Ovary (tissue), 9 donors: ENCODE results near the gene HLA-DPA1. TPM values are rescaled to one million over a fixed set of nuclear protein-coding genes. Genes with fewer than 3 reads are reported as not detected.

Experiments used
- DNase-seq, 5 donors: peaks; one replicate each; pipeline ENCODE4 v3.0.0-alpha.2; 2019 to 2020
- H3K27ac ChIP-seq, 2 donors: fragments of 200-600 bp; one replicate each; pipeline versions ENCODE4 v1.5.1 to v1.8.0; 2019 to 2022
- H3K27me3 ChIP-seq: fragments of 200-600 bp; one replicate; pipeline ENCODE4 v1.8.0; 2022
- H3K36me3 ChIP-seq: fragments of 200-600 bp; sonication (generic); one replicate; pipeline ENCODE4 v1.5.1; 2019
- H3K4me1 ChIP-seq: one replicate; pipeline ENCODE4 v1.8.1; 2013; ENCODE audit warnings: mild to moderate bottlenecking, moderate library complexity; ENCODE audit not compliant: insufficient read depth
- H3K4me3 ChIP-seq: fragments of 200-600 bp; sonication (generic); one replicate; pipeline ENCODE4 v1.5.1; 2017
- H3K9me3 ChIP-seq, 2 donors: fragments of 200-600 bp in 1 of 2; sonication (generic) in 1 of 2; one replicate each; pipeline versions ENCODE4 v1.5.1 to v1.8.1; 2013 to 2019; ENCODE audit warnings: mild to moderate bottlenecking in 1 of 2, moderate library complexity in 1 of 2
- EP300 ChIP-seq: sonication (generic); formaldehyde crosslinking; IDR thresholded peaks from one replicate; pipeline ENCODE4 v1.6.1; 2017; ENCODE audit warnings: antibody characterized with exemption
- POLR2A ChIP-seq: fragments of 450-650 bp; IDR thresholded peaks from one replicate; pipeline ENCODE4 v1.6.1; 2017; ENCODE audit warnings: antibody characterized with exemption, mild to moderate bottlenecking, moderate library complexity
- WGBS, 3 donors: extraction: QIAGEN DNeasy Blood & Tissue Kit in 1 of 3; methylation state at CpG; one replicate each; pipeline versions ENCODE4 v1.1.5 to v1.1.7; 2013 to 2017; 5-methylcytosine and 5-hydroxymethylcytosine counted together
- intact Hi-C, 4 donors: fragments of 100-400 bp; cut with DNase I; formaldehyde crosslinking; loops; one replicate each; pipeline versions ENCODE4 v1.11.0 to v1.15.1; 2022 to 2023
- polyA plus RNA-seq, 2 donors: library from polyadenylated mRNA; stranded (reverse); fragments of 200-250 nt in 1 of 2; fragments of 350-450 nt in 1 of 2; fragmentation: Illumina TruSeq in 1 of 2; extraction: RNeasy Lipid Tissue Mini Kit (QIAGEN cat#74804) in 1 of 2; gene quantifications; one replicate each; pipeline ENCODE4 v1.2.3, GENCODE V29; 2013 to 2014
- total RNA-seq, 7 donors: library from RNA; depleted of rRNA in 2 of 7; stranded (reverse); fragments of >200 nt in 2 of 7; fragmentation: NEBNext Ultra II Directional in 3 of 7; extraction: Animal tissue kit (Norgen Biotek cat#: 25700) in 3 of 7; gene quantifications; one replicate each; pipeline versions ENCODE4 v1.1.0 to v1.2.4, GENCODE V29; 2016 to 2023
- TF ChIP-seq, protein P1 (sequence below), 3 donors: fragments of 450-650 bp in 2 of 3; fragments of 200-600 bp in 1 of 3; IDR thresholded peaks; one replicate each; pipeline versions ENCODE4 v1.5.1 to v1.8.0; 2016 to 2022; ENCODE audit warnings: antibody characterized with exemption in 3 of 3, mild to moderate bottlenecking in 1 of 3
- donor health status: DM: no; HTN: no; CAD: no; lungs with moderate emphysema.
- donor health status: DM: no; HTN: no; CAD: no.
- donor health status: Bipolar disorder and iron deficiency.
- donor health status: DM: yes; HTN: yes; CAD: no.
- donor health status: DM: no; HTN: no; CAD: no.
- donor health status: DM: yes; HTN: yes; CAD: no.

HLA-DPA1 gene
- total and polyA plus RNA-seq, 9 donors, result 11.8 to 304 (median 46.8) TPM

DNA sequence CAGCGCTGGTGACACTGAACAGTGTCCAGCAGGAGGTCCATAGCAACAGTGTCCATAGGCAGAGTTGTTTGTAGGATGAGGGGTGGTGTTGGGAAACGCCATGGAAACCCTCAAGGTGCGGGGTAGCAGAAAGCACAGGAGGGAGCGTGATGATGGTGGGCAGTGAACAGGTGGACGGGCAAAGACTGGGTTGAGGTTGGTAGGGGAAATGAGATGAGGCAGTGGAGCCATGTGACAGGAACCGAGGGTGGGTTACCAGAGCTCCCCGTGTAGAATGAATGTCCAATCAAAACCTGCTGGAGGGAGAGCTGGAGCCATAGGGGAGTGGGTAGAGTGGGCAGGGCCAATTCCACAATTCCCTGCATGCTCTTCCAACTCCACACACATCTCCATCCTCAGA lies 40.3 kb upstream of the HLA-DPA1 start:
- H3K36me3 ChIP-seq, result no peaks in the 10 kb centered on the region
- intact Hi-C loops, result no loop called here

DNA sequence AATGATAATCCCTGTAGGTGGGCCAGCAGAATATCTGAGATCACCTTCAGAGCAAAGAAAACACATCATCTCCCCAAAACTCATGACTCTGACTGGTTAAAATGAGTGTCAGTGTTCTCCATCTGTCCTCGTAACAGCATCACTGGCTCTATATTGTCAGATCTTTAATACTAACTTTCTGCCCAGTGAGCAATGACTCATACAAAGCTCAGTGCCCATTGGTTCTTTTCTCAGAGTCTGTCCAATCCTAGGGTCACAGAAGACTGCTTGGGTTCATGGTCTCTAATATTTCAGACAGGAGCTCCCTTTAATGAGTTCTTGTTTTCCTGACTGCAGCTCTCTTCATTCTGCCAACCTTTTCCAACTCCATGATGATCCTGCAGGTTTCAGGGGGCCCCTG lies 38.7 kb upstream of the HLA-DPA1 start:
- Histone ChIP-seq H3K27me3 (no peaks in the 10 kb centered on the region), H3K36me3 (no peaks in the 10 kb centered on the region), H3K27ac (no peak overlapping the region), H3K4me3 (no peak overlapping the region), H3K9me3 (no peaks in the 10 kb centered on the region), H3K4me1 (no peaks in the 10 kb centered on the region)
- intact Hi-C loops, result no loop called here
- no peak for DNase-seq
- WGBS, 3 donors, result 7 to 19% (median 12%) methylated on average over 1 of the region's 1 CpG
- TF ChIP-seq POLR2A (no peak), EP300 (no peak)
- TF ChIP-seq, protein P1, sequence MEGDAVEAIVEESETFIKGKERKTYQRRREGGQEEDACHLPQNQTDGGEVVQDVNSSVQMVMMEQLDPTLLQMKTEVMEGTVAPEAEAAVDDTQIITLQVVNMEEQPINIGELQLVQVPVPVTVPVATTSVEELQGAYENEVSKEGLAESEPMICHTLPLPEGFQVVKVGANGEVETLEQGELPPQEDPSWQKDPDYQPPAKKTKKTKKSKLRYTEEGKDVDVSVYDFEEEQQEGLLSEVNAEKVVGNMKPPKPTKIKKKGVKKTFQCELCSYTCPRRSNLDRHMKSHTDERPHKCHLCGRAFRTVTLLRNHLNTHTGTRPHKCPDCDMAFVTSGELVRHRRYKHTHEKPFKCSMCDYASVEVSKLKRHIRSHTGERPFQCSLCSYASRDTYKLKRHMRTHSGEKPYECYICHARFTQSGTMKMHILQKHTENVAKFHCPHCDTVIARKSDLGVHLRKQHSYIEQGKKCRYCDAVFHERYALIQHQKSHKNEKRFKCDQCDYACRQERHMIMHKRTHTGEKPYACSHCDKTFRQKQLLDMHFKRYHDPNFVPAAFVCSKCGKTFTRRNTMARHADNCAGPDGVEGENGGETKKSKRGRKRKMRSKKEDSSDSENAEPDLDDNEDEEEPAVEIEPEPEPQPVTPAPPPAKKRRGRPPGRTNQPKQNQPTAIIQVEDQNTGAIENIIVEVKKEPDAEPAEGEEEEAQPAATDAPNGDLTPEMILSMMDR (IDR thresholded peaks at IDR 0.05), result no peak

More for the DNA sequence above, 40.3 kb upstream of the HLA-DPA1 start:
- 56 to 68% (median 62%) methylated on average over 7 of the region's 7 CpGs for WGBS, 3 donors
- no peak overlapping the region for H3K4me3 ChIP-seq
- H3K4me1 ChIP-seq, result no peaks in the 10 kb centered on the region
- no peak overlapping the region for H3K27ac ChIP-seq
- no peaks in the 10 kb centered on the region for H3K27me3 ChIP-seq
- DNase-seq, result no peak
- TF ChIP-seq EP300 (no peak), POLR2A (no peak)
- no peaks in the 10 kb centered on the region for H3K9me3 ChIP-seq

DNA sequence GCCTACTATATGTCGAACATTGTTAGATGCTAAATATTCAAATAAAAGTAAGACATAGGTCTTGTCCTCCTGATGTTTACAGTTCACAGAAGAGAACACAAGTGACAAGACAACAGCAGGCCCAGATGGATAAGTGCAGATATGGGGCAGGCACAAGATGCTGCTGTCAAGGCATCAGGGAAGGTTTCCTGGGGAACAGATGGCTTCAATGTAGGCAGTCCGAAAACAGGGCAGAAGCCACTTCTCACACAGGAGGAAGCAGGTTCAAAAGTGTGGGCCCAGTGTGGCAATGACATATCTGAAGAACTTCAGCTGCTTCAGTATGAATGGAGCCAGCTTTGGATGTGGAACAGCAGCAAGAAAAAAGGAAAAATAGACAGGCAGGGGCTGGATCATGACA lies 34.9 kb upstream of the HLA-DPA1 start:
- intact Hi-C loops, result no loop called here
- H3K36me3 ChIP-seq, result no peaks in the 10 kb centered on the region

DNA sequence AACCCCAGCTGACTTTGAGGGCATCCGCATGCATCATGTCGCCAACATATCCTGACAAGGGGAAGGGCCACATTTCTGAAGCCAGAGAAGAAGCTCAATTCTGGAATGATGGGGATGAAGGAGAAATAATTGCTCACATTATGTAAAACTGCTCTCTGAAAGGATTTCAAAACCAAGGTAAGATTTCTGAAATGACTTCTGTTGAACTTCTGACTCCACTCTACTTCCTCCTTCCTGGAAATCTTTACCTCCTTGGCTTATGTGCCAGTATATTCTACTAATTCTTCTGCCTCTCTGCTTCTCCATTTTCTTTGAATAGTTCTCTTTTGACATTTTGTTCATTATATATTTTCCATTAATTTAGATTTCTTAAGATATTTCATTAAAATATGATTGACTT lies 34.2 kb upstream of the HLA-DPA1 start:
- Histone ChIP-seq H3K36me3 (no peaks in the 10 kb centered on the region), H3K4me1 (no peaks in the 10 kb centered on the region), H3K9me3 (no peaks in the 10 kb centered on the region), H3K4me3 (no peak overlapping the region), H3K27ac (no peak overlapping the region), H3K27me3 (no peaks in the 10 kb centered on the region)
- 45 to 91% (median 60%) methylated on average over 2 of the region's 2 CpGs for WGBS, 3 donors
- intact Hi-C loops, result no loop called here
- TF ChIP-seq POLR2A (no peak), EP300 (no peak)
- TF ChIP-seq, protein P1 (IDR thresholded peaks at IDR 0.05), result no peak
- DNase-seq, result no peak

More for the DNA sequence above, 34.9 kb upstream of the HLA-DPA1 start:
- Histone ChIP-seq H3K9me3 (no peaks in the 10 kb centered on the region), H3K27ac (no peak overlapping the region), H3K4me1 (no peaks in the 10 kb centered on the region), H3K27me3 (no peaks in the 10 kb centered on the region), H3K4me3 (no peak overlapping the region)
- no peak for TF ChIP-seq EP300
- TF ChIP-seq, protein P1 (IDR thresholded peaks at IDR 0.05), result no peak
- no peak for TF ChIP-seq POLR2A
- no peak for DNase-seq
- 63 to 80% (median 73%) methylated on average over 2 of the region's 2 CpGs for WGBS, 3 donors

DNA sequence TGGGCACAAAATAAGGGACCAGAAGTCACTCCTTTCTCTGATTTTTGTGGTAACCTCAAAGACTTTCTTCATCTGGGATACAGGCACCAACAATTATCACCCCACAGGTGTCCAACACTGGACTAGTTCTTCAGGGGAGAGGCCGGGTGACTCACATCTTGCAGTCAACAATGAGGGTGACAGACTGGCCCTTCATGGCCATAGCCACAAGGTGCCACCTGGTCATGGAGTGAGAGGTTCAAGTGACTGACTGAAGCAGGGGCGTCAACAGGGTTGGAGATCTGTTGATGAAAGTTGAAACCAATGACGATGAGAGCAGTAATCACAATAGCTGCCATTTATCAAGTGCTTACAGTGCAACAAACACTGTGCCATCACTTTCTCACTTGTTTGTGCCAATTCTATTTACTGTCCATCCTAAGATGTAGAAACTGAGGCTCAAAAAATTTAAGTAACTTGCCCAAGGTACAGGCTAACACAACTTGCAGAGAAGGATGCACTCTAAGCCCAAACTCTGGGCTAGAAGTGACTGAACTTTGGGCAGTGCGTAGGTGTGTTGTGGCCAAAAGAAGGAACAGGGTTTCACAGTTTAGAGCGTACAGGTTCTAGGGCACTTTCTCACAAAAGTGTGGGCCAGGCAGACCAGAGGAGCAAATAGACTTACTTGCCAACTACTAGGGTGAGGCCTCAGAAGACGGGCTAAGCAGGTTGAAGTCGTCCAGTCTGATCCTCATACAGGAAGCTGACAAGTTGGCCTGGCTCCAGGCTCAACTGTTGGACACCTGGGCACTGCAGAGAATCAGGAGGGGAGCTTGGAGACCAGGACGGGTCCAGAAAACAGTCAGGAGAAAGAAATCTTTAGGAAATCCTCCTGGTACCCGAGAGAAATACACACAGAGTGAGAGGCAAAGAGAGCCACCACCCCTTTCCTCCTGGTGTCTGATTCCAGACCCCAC lies 32.7 kb upstream of the HLA-DPA1 start:
- H3K27ac ChIP-seq, result no peak overlapping the region
- H3K4me3 ChIP-seq, result no peak overlapping the region
- H3K4me1 ChIP-seq, result no peaks in the 10 kb centered on the region
- WGBS, 3 donors, result 53 to 69% (median 59%) methylated on average over 9 of the region's 9 CpGs
- intact Hi-C loops, result no loop called here
- peaks cover 0 to 3% of the 10 kb centered on the region in 2 donors for H3K9me3 ChIP-seq
- no peaks in the 10 kb centered on the region for H3K27me3 ChIP-seq
- no peak for TF ChIP-seq POLR2A
- TF ChIP-seq, protein P1 (IDR thresholded peaks at IDR 0.05), result no peak
- no peak for TF ChIP-seq EP300
- no peaks in the 10 kb centered on the region for H3K36me3 ChIP-seq
- DNase-seq, result no peak
